ENCODE data around the gene GFPT2. TPM values are rescaled to one million over a fixed set of nuclear protein-coding genes. Genes with fewer than 3 reads are reported as not detected.

GFPT2 gene
- total RNA-seq, 2 donors from 2014 or later: 0.80 to 2.1 TPM

DNA sequence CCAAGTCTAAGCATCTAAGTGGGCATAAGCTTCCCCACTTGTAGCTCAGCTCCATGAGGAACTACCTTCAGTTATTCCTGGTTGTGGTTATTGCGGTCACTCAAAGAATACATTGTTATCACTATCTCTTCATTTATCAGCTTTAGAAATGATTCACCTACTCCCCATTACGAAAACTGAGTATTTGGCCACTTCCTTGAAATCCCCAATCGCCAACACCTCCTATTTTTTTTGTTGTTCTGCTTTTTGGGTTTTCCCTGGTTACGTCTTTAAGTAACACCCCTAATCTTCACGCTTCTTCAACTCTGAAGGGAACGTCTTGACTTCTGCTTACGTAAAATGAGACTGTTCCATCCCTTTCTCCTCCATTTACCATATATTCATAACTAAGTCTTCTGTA, 81.9 kb downstream of the GFPT2 start:
- Mint-ChIP-seq H3K27ac (no peak overlapping the region), H3K4me3 (no peak overlapping the region), H3K36me3 (ENCODE audit: low read depth) (peaks cover 3% of the 10 kb centered on the region), H3K4me1 (peaks cover 2% of the 10 kb centered on the region), H3K27me3 (no peaks in the 10 kb centered on the region)
- DNase-seq (no peak), ATAC-seq (no peak)
- peaks cover 12% of the 10 kb centered on the region for H3K9me3 ChIP-seq (ENCODE audit: control insufficient read depth, low read length, poor library complexity, severe bottlenecking)

DNA sequence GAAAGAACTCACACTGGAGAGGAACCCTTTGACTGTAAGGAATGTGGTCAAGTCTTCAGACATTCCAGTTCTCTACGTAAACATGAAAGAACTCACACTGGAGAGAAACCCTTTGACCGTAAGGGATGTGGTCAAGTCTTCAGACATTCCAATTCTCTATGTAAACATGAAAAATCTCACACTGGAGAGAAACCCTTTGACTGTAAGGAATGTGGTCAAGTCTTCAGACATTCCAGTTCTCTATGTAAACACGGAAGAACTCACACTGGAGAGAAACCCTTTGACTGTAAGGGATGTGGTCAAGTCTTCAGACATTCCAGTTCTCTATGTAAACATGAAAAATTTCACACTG, 93.9 kb downstream of the GFPT2 start:
- Mint-ChIP-seq H3K27me3 (no peaks in the 10 kb centered on the region), H3K27ac (no peak overlapping the region), H3K4me1 (no peaks in the 10 kb centered on the region), H3K4me3 (no peak overlapping the region), H3K36me3 (ENCODE audit: low read depth) (peaks cover 11% of the 10 kb centered on the region)
- ATAC-seq: no peak
- no peak for DNase-seq
- peaks cover 34% of the 10 kb centered on the region for H3K9me3 ChIP-seq (ENCODE audit: control insufficient read depth, low read length, poor library complexity, severe bottlenecking)

- peaks cover 16% of the 10 kb centered on the region for H3K9me3 ChIP-seq (ENCODE audit: control insufficient read depth, low read length, poor library complexity, severe bottlenecking)
- no peaks in the 10 kb centered on the region for H3K4me1 Mint-ChIP-seq
- no peak overlapping the region for H3K27ac Mint-ChIP-seq
- H3K27me3 Mint-ChIP-seq: no peaks in the 10 kb centered on the region
- H3K36me3 Mint-ChIP-seq (ENCODE audit: low read depth): peaks cover 11% of the 10 kb centered on the region
- H3K4me3 Mint-ChIP-seq: no peak overlapping the region
- ATAC-seq (no peak), DNase-seq (no peak)
Measured at GRCh38 chr5:180253036-180253824, 99.9 kb downstream of the GFPT2 start.

GRCh38 chr5:180251887-180252286, 101.2 kb downstream of the GFPT2 start:
- no peak overlapping the region for H3K4me3 Mint-ChIP-seq
- H3K4me1 Mint-ChIP-seq: no peaks in the 10 kb centered on the region
- peaks cover 6% of the 10 kb centered on the region for H3K36me3 Mint-ChIP-seq (ENCODE audit: low read depth)
- DNase-seq (no peak), ATAC-seq (no peak)
- H3K27me3 Mint-ChIP-seq: no peaks in the 10 kb centered on the region
- H3K27ac Mint-ChIP-seq: no peak overlapping the region
- peaks cover 21% of the 10 kb centered on the region for H3K9me3 ChIP-seq (ENCODE audit: control insufficient read depth, low read length, poor library complexity, severe bottlenecking)

- no peaks in the 10 kb centered on the region for H3K27me3 Mint-ChIP-seq
- no peak for ATAC-seq
- no peak for DNase-seq
- no peaks in the 10 kb centered on the region for H3K4me1 Mint-ChIP-seq
- no peak overlapping the region for H3K4me3 Mint-ChIP-seq
- H3K9me3 ChIP-seq (ENCODE audit: control insufficient read depth, low read length, poor library complexity, severe bottlenecking): peaks cover 21% of the 10 kb centered on the region
- peaks cover 6% of the 10 kb centered on the region for H3K36me3 Mint-ChIP-seq (ENCODE audit: low read depth)
- H3K27ac Mint-ChIP-seq: no peak overlapping the region
Measured at GRCh38 chr5:180251141-180251540, 102.0 kb downstream of the GFPT2 start.

Other genes with a start within 250 kb of the GFPT2 start
- gene RASGEF1C, start 144.1 kb downstream of the GFPT2 start, total RNA-seq: not detected
- gene MAPK9, start 61.3 kb downstream of the GFPT2 start, total RNA-seq: 10 to 100 TPM; 24.3 to 25.1 TPM
- gene CNOT6, start 141.0 kb upstream of the GFPT2 start, total RNA-seq: 10 to 100 TPM; 19.0 to 22.0 TPM
- gene SCGB3A1, start 238.2 kb upstream of the GFPT2 start, total RNA-seq: 1 to 10 TPM in 1 of 2 donors, not detected in 1; 4.1 TPM